HG03342 (cell line): ENCODE results near the gene GRIK4.

Experiments used
- ATAC-seq: cut with Tn5 transposase; IDR thresholded peaks from one replicate; pipeline ENCODE4 v1.9.1; 2021; ENCODE audit warnings: mild to moderate bottlenecking, moderate library complexity; ENCODE audit not compliant: unreplicated experiment

The GRIK4 gene

DNA sequence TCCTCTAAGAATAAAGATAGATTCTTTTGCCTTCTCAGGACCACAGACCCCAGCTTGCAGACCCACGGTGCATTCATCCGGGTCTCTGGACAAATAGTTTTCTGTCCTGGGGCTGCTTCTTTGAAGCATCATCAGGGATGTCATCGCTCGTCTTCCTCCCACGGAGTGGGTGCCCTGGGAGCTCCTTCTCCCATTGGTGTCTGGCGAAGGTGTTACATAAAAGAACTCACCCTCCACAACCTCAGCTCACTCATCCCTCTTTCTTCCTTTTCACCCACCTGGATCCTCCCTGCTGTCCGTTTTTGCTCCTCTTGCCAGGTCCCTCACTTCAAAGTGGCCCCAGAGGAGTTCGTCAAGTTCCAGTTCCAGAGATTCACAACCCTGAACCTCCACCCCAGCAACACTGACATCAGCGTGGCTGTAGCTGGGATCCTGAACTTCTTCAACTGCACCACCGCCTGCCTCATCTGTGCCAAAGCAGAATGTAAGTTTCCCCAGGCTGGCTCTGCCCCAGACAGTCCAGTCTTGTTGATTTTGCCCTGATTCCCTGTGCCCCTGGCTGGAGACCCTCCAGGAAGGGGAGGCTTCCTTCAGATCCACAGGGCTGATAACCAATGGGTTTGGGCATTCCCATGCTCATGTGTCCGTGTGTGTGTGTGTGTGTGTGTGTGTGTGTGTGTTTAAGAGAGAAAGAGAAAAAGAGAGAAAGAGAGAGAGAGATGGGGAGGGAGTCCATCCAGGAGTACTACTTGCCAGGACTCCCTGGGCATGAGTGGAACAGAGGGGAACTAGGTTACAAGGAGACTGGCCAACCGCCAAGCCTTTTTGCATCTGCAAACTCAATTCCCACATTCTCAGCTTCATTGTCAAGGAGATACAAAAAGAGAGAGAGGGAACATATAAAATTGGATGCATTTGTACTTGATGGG, 308.2 kb downstream of the GRIK4 start:
- no peak for ATAC-seq

- no peak for ATAC-seq
Observed at GRCh38 chr11:120823159-120823558, 311.6 kb downstream of the GRIK4 start.

GRCh38 chr11:120824242-120824641, 312.7 kb downstream of the GRIK4 start:
- no peak for ATAC-seq

DNA sequence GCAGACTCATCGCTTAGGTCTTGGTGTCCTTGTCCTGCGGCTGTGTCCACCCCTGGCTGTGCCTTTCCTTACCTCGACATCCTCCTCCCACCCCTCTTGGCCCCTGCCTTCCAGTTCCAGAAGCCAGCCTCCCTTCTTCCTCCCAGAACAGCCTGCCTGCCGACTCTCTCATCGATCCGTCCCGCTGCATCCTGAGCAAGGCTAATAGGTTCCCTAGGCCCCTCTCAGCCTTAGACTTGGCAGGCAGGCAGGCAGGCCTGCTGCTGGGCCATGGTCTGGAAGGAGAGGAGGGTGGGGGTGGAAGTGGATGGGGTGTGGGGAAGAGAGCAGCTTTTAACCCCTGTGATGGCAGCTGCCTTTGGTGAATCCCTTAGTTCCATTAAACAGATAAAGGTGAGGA, 315.6 kb downstream of the GRIK4 start:
- ATAC-seq, result no peak

GRCh38 chr11:120827820-120828219, 316.3 kb downstream of the GRIK4 start:
- ATAC-seq, result no peak

DNA sequence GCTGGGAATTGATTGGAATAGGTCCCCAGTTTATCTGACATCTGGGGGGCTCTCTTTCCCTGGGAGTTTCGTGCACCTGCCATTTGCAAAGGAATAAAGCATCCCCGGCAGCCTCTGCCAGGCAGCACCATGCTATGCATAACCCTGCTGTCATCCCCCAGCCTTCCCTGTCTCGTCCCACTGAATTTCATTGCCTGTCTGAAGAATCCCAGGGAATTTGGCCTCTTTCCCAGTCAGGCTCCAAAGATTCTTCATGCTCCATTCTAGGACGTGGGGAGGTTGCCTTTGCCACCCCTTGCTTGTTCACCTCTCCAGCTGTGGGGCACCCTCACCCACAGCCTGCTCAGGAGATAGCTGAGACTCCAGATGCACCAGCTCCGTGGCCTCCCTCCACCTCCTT, 317.3 kb downstream of the GRIK4 start:
- ATAC-seq, result no peak

DNA sequence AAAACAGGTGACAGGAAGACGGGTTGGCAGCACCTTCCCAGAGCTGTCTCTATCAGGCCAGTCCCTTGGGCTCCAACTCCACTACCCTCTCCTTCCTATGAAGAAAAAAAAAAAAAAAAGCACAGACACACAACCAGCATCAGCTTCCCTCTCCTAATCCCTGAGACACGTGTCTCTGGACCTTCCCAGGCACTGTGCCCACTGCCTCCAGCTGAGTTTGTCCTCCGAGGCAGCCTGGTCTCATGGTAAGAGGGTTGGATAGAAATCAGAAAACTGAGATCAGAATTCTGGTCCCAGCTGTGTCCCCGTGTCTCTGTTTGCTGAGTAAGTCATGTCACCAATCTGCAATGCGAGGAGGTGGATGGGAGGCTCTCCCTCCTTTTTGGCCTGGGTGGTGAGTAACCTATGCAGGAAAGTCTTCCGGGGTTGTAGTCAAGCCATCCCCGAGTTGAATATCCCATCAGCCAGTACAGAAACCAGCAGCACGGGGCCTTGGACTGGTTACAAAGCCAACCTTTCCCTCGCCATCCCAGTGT, 318.6 kb downstream of the GRIK4 start:
- ATAC-seq, result no peak

GRCh38 chr11:120832481-120833238, 321.1 kb downstream of the GRIK4 start:
- ATAC-seq, result no peak

- ATAC-seq, result no peak
Observed at GRCh38 chr11:120834686-120835210, 323.2 kb downstream of the GRIK4 start.

GRCh38 chr11:120835601-120836228, 324.2 kb downstream of the GRIK4 start:
- ATAC-seq, result peak; percentile 95

- ATAC-seq, result no peak
Observed at GRCh38 chr11:120837696-120838095, 326.1 kb downstream of the GRIK4 start.

DNA sequence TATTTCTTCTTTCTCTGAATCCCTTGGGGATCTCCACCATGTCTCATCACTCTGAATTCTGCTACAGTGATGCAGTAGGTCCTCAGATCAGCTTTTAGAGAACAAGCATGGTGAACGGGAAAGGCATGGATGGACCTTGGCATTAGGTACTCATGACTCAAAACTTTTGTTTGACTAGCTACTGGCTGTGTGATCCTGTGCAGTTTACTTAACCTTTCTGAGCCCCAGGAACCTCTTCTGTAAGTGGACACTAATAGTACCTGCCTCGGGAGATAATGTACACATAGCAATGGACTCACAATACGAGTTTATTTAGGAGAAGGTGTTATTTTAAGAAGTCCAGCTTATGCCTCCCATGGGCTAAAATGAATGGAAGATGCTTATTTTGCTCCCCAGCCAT, 327.7 kb downstream of the GRIK4 start:
- no peak for ATAC-seq

GRCh38 chr11:120839846-120840402, 328.4 kb downstream of the GRIK4 start:
- ATAC-seq, result no peak

- ATAC-seq, result no peak
Observed at GRCh38 chr11:120840661-120841060, 329.1 kb downstream of the GRIK4 start.

DNA sequence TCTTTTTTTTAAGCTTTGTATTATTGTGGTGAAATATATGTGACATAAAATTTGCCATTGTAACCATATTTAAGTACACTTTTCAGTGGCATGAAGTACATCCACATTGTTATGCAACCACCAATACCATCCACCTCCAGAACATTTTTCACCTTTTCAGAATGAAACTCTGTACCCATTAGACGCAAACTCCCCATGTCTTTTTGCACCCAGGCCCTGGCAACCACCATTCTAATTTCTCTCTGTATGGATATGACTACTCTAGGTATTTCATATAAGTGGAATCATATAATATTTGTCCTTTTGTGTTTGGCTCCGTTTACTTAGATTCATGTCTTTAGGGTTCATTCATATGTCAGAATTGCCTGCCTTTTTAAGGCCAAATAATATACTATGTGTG, 329.5 kb downstream of the GRIK4 start:
- no peak for ATAC-seq

GRCh38 chr11:120842195-120842594, 330.6 kb downstream of the GRIK4 start:
- ATAC-seq, result no peak

- no peak for ATAC-seq
Observed at GRCh38 chr11:120853435-120853834, 341.9 kb downstream of the GRIK4 start.

DNA sequence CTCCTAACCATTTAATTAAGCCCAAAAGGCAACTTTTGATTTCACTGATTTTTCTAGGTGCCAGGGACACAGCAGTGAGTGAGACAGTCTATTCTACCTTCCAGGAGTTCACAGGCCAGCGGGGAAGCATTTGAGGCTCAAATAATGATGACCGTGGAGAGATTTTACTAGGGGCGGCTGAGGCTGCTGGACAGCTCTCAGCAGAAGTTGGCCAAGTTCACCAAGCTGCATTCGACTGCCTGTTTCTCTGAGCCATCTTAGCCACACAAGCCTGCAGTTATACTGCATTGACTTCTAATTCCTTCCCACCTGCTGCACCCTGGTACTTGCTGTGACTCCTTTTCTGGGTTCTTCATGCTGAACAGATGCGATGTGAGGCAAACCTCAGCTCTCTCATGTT, 343.4 kb downstream of the GRIK4 start:
- no peak for ATAC-seq

DNA sequence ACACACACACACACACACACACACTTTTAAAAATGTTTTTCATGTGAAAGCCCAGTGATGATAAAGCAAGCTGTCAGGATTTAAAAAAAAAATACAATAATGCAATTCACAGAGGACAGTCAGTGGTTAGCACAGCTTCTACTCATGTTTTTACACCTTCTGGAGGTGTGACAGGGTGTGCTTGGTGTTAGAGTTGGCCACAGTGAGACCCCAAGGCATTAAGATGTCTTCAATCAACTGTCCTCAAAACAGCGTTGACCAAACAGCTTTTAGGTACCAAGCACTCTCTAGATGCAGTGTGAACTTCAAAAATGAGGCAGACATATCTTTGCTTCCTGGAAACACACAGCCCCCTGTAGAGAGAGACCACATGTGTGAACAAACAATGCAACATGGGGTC, 346.0 kb downstream of the GRIK4 start:
- ATAC-seq, result no peak

- ATAC-seq, result no peak
Observed at GRCh38 chr11:120858740-120859139, 347.2 kb downstream of the GRIK4 start.
